GM19099 (cell line): ENCODE results near the gene JSRP1.

Source experiments
- POLR2A ChIP-seq: IDR thresholded peaks from 3 replicates; pipeline ENCODE4 v1.6.1; 2011; ENCODE audit warnings: low read depth; ENCODE audit not compliant: insufficient read length; ENCODE audit errors: extremely low read depth

JSRP1 gene

GRCh38 chr19:2235381-2236063, 20.7 kb downstream of the JSRP1 start:
- TF ChIP-seq POLR2A: no peak

DNA sequence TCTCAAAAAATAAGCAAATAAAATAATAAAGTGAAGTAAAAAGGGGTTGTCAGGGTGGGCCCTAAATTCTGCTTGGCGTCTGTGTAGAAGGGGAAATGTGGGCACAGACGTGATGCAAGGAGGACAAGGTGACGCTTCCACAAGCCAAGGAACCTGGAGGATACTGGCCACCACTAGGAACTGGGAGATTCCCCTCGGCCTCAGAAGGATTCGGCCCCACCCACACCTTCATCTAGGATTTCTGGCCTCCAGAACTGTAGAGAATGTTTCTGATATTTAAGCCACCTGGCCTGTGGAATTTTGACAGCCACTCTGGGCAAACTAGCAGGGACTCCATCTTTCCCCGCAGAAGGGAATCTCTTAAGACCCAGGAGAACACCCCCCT, 21.2 kb downstream of the JSRP1 start:
- no peak for TF ChIP-seq POLR2A

- TF ChIP-seq POLR2A: no peak
These were observed 22.5 kb downstream of the JSRP1 start for GRCh38 chr19:2233601-2234280.

- no peak for TF ChIP-seq POLR2A
These were observed 23.7 kb downstream of the JSRP1 start for GRCh38 chr19:2232286-2233151.

DNA sequence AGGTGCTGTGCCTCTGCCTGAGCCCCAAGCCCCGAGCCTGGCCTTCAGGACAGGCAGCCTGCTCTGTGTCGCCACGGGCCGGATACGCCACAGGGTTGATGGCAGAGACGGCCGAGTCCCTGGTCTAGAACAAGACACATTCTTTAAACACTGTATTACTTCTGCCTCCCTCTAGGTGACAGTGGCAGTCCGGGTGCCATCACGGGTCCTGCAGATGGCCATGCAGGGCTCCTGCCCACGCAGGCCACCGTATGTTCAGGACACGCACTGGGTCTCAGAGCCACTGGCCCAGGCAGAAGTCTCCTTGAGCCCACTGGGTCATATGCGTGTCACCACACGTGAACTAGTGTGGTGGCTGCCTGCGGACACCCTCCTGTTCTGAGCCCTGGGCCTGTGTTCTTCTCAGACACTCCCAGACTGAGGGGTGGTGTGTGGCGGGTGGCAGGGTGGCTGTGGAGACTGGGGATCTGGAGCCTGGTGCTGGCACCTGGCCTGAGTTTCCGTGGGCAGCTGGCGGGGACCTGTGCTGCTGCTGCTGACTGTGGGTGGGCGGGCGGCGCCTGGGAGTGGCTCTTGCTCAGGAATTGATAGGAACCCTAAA, 24.5 kb downstream of the JSRP1 start:
- no peak for TF ChIP-seq POLR2A

DNA sequence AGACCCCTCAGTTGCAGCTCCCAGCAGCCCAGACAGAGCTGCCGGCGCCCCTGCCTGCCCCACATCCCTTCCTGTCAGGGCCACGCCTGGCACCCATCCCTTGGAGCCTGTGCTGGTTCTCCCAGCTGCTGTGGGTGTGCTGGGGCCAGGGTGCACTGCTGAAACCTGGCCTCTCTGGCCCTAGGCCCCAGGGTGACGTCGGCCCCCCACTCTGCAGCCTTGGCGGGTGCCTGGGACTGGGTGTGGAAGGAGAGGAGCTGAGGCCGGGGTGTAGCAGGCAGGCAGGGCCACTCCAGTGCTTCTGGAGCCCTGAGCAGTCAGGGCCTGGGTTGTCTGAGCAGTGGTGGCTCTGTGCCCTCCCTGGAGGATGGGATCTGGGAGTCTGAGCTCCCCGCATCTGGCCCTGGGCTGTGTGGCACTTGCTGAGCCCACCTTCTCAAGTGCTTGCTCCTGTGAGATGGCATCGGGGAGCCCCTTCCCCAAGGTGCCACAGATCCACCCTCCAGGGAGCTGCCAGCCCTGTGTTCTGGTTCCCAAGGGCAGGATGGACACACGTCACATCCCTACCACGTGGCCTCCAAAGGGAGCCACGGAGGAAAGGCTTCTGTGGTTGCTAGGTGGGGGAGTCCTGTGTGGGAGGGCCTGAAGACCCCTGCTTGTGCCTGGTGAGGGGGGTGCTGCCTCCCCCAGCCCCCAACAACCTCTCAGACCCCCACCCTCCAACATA, 25.2 kb downstream of the JSRP1 start:
- no peak for TF ChIP-seq POLR2A

GRCh38 chr19:2230033-2230531, 26.1 kb downstream of the JSRP1 start:
- no peak for TF ChIP-seq POLR2A

- no peak for TF ChIP-seq POLR2A
These were observed 26.8 kb downstream of the JSRP1 start for GRCh38 chr19:2229103-2230032.

- TF ChIP-seq POLR2A: no peak
These were observed 27.8 kb downstream of the JSRP1 start for GRCh38 chr19:2228157-2229030.

DNA sequence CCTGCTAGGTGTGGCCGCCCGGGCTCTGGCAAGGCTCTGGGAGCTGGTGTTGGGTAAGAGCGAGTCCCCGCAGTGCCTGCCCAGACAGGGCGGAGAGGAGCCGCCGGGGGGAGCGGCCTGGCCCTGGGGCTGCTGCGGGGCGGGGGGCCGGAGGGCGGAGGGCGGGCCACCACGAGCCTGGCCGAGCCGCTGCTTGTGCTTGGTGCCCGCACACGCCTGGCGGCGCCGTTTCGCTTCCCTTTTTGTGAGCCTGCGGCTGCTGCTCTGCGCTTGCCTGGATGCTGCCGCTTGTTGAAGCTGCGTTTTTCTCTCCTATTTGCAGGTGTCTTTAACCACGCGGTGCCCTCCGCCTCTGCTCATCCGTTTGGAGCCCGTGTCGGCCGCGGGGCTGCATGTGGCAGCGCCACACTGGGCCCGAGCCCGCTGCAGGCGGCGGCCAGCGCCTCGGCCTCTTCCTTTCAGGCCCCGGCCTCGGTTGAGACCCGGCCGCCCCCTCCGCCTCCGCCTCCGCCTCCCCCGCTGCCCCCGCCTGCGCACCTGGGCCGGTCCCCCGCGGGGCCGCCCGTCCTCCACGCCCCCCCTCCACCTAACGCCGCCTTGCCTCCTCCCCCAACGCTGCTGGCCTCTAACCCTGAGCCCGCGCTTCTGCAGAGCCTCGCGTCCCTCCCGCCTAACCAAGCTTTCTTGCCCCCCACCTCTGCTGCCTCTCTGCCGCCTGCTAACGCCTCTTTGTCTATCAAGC, 28.6 kb downstream of the JSRP1 start:
- TF ChIP-seq POLR2A: no peak

DNA sequence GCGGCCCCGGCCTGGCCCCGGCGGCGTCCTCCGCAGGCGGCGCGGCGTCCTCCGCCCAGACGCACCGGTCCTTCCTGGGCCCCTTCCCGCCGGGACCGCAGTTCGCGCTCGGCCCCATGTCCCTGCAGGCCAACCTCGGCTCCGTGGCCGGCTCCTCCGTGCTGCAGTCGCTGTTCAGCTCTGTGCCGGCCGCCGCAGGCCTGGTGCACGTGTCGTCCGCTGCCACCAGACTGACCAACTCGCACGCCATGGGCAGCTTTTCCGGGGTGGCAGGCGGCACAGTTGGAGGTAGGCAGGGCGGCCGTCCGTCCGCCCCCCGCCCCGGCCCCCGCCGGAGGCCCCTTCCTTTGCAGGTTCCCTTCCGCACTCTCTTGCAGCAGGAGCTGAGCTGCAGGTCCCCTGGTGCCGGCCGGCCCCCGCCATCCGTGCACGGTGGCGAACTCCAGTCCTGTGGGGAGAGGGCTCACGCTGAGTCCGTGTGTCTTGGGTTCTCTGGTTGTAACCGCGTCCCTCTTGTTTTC, 29.3 kb downstream of the JSRP1 start:
- no peak for TF ChIP-seq POLR2A
